Endothelial cell of umbilical vein (primary cell): ENCODE data around the gene YWHAQ. TPM values are rescaled to one million over a fixed set of nuclear protein-coding genes. Genes with fewer than 3 reads are reported as not detected.

Source experiments
- BruUV-seq: library from RNA; stranded (reverse); fragments of 400-500 nt; replicated peaks from 2 replicates; lab custom pipeline; 2021; lab: Mats Ljungman, UMichigan
- CTCF ChIA-PET: fragments of 300-600, 350-600 bp; sonication (Branson Sonifier 250); formaldehyde crosslinking; loops from one replicate; lab custom pipeline; 2021; ENCODE audit warnings: antibody characterized with exemption, inconsistent platforms; lab: Charles Lee
- POLR2A ChIA-PET: fragments of 300-600, 350-600 bp; sonication (Branson Sonifier 250); formaldehyde crosslinking; loops from one replicate; lab custom pipeline; 2021; ENCODE audit warnings: antibody characterized with exemption, inconsistent platforms; lab: Charles Lee
- DNase-seq: peaks from one replicate; pipeline ENCODE4 v3.0.0-alpha.2; 2011; ENCODE audit warnings: low read depth, low spot score
- FAIRE-seq: peaks from 2 replicates; lab custom pipeline; 2011; peaks lifted over from hg19 to GRCh38; lab: Jason Lieb, UNC
- H2AFZ ChIP-seq: 2 replicates; pipeline ENCODE4 v1.6.0; 2012; ENCODE audit warnings: low read depth, low read length, control low read depth, inconsistent platforms
- H3K27ac ChIP-seq: 2 replicates; pipeline ENCODE4 v1.5.1; 2011; ENCODE audit warnings: low read depth, mild to moderate bottlenecking, control low read depth, low read length, moderate library complexity; ENCODE audit not compliant: insufficient read depth
- H3K27me3 ChIP-seq, 2 experiments: 2 replicates each; pipeline versions ENCODE4 v1.6.0 to v1.6.1; 2011; ENCODE audit warnings: low read length in 2 of 2, mixed read lengths in 1 of 2; ENCODE audit not compliant: control insufficient read depth in 2 of 2, insufficient read depth in 2 of 2
- H3K36me3 ChIP-seq, 2 experiments: 2 replicates in 1 of 2; 3 replicates in 1 of 2; pipeline ENCODE4 v1.5.1; 2011; ENCODE audit warnings: low read length in 2 of 2, mild to moderate bottlenecking in 1 of 2, moderate library complexity in 1 of 2; ENCODE audit not compliant: control insufficient read depth in 2 of 2, insufficient read depth in 2 of 2; ENCODE audit errors: extremely low read depth in 1 of 2
- H3K4me1 ChIP-seq: 3 replicates; pipeline ENCODE4 v1.5.1; 2011; ENCODE audit warnings: mild to moderate bottlenecking, low read length; ENCODE audit not compliant: control insufficient read depth, insufficient read depth; ENCODE audit errors: extremely low read depth
- H3K4me2 ChIP-seq: 2 replicates; pipeline ENCODE4 v1.6.1; 2011; ENCODE audit warnings: low read length, control low read depth, mixed read lengths; ENCODE audit not compliant: insufficient read depth
- H3K4me3 ChIP-seq, 3 experiments: fragments of 200-600 bp in 1 of 3; sonication (generic), shearing (Covaris generic) in 1 of 3; replicated peaks in 1 of 3; 2 replicates each; pipeline ENCODE4 v1.5.1; 2011 to 2016; ENCODE audit warnings: control low read depth in 3 of 3, low read length in 3 of 3, mild to moderate bottlenecking in 2 of 3, inconsistent platforms in 1 of 3, low read depth in 1 of 3, moderate library complexity in 1 of 3; ENCODE audit not compliant: insufficient read depth in 1 of 3
- H3K79me2 ChIP-seq: 2 replicates; pipeline ENCODE4 v1.6.0; 2012; ENCODE audit warnings: low read length, inconsistent platforms; ENCODE audit not compliant: control insufficient read depth, insufficient read depth
- H3K9ac ChIP-seq: replicated peaks from 2 replicates; pipeline ENCODE3; 2011; ENCODE audit warnings: low read length, control low read depth; ENCODE audit not compliant: insufficient read depth; ENCODE audit errors: extremely low read depth
- H3K9me1 ChIP-seq: replicated peaks from 3 replicates; pipeline ENCODE4 v1.6.0; 2011; ENCODE audit warnings: mild to moderate bottlenecking, low read length; ENCODE audit not compliant: control insufficient read depth, insufficient read depth; ENCODE audit errors: extremely low read depth
- H3K9me3 ChIP-seq: replicated peaks from 2 replicates; pipeline ENCODE4 v1.5.1; 2012; ENCODE audit warnings: low read length, inconsistent platforms; ENCODE audit not compliant: control insufficient read depth, insufficient read depth
- H4K20me1 ChIP-seq: replicated peaks from 2 replicates; pipeline ENCODE3; 2011; ENCODE audit warnings: mild to moderate bottlenecking, low read length; ENCODE audit not compliant: control insufficient read depth, insufficient read depth; ENCODE audit errors: extremely low read depth
- CTCF ChIP-seq, 2 donors: IDR thresholded peaks; 1 replicate in 1 of 2; 2 replicates in 1 of 2; pipeline ENCODE4 v1.5.1; 2011; ENCODE audit warnings: low read length in 2 of 2, mild to moderate bottlenecking in 2 of 2, moderate library complexity in 2 of 2, control low read depth in 1 of 2, inconsistent platforms in 1 of 2, low read depth in 1 of 2; ENCODE audit not compliant: insufficient read depth in 1 of 2; ENCODE audit errors: extremely low read depth in 1 of 2
- EZH2 ChIP-seq: IDR thresholded peaks from 2 replicates; pipeline ENCODE4 v1.6.1; 2012; ENCODE audit warnings: borderline replicate concordance, low read depth, mild to moderate bottlenecking, moderate library complexity, low read length, inconsistent platforms; ENCODE audit not compliant: severe bottlenecking
- FOS ChIP-seq: IDR thresholded peaks from 2 replicates; pipeline ENCODE4 v1.6.1; 2011; ENCODE audit warnings: mild to moderate bottlenecking, low read length, moderate library complexity, borderline replicate concordance; ENCODE audit not compliant: insufficient read depth
- GATA2 ChIP-seq: IDR thresholded peaks from 2 replicates; pipeline ENCODE4 v1.7.0; 2011; ENCODE audit warnings: low read depth, mild to moderate bottlenecking, moderate library complexity, mixed read lengths, low read length; ENCODE audit not compliant: insufficient read length, insufficient read depth
- JUN ChIP-seq: IDR thresholded peaks from 2 replicates; pipeline ENCODE4 v1.6.1; 2011; ENCODE audit warnings: borderline replicate concordance, low read depth; ENCODE audit not compliant: insufficient read length, insufficient read depth
- MAX ChIP-seq: IDR thresholded peaks from 2 replicates; pipeline ENCODE4 v1.6.1; 2011; ENCODE audit not compliant: insufficient read depth, insufficient read length
- MYC ChIP-seq: IDR thresholded peaks from one replicate; pipeline ENCODE4 v1.6.1; 2011; ENCODE audit warnings: mild to moderate bottlenecking, low read depth, low read length
- POLR2A ChIP-seq: IDR thresholded peaks from 2 replicates; pipeline ENCODE4 v1.6.1; 2012; ENCODE audit warnings: low read depth, mild to moderate bottlenecking, control low read depth, low read length
- POLR2AphosphoS5 ChIP-seq: IDR thresholded peaks from 2 replicates; pipeline ENCODE4 v1.6.1; 2012; ENCODE audit warnings: low read depth, mild to moderate bottlenecking, control low read depth, low read length, moderate library complexity; ENCODE audit not compliant: insufficient read depth
- dilution Hi-C: fragments of 300-500 bp; cut with MboI; formaldehyde crosslinking; loops from one replicate; pipeline ENCODE4 v1.15.0; 2019; ENCODE audit warnings: low sequenced_read_pairs; ENCODE audit not compliant: extremely low pct_ligation_motif_present
- intact Hi-C: fragments of 100-400 bp; cut with micrococcal nuclease; formaldehyde crosslinking; loops from one replicate; pipeline ENCODE4 v1.10.0; 2022
- polyA plus RNA-seq, 4 experiments: library from polyadenylated mRNA; depleted of rRNA in 3 of 4; stranded (reverse) in 3 of 4; unstranded in 1 of 4; fragments of >200 nt; gene quantifications; 2 replicates each; pipeline versions ENCODE4 v1.2.1 to v1.2.3, GENCODE V29; 2011 to 2012; ENCODE audit warnings: missing spikeins in 1 of 4
- total RNA-seq: library from RNA; stranded (reverse); gene quantifications from 2 replicates; pipeline ENCODE4 v1.2.3, GENCODE V29; 2021

YWHAQ gene
- total and polyA plus RNA-seq, 2 donors (not counting 3 experiments of a cell fraction or from before 2014, with no cell fraction given): 217 to 456 TPM

GRCh38 chr2:9665898-9666297, 35.1 kb upstream of the YWHAQ start:
- Histone ChIP-seq H3K27me3 (peaks cover 0 to 2% of the 10 kb centered on the region in 2 experiments), H3K27ac (no peak overlapping the region), H3K4me3 (no peak overlapping the region), H3K9me1 (no peaks in the 10 kb centered on the region), H3K4me1 (no peaks in the 10 kb centered on the region), H2AFZ (no peak overlapping the region), H3K4me2 (no peak overlapping the region), H3K79me2 (no peaks in the 10 kb centered on the region), H3K9ac (no peak overlapping the region), H3K9me3 (no peaks in the 10 kb centered on the region), H4K20me1 (no peaks in the 10 kb centered on the region), H3K36me3 (no peaks in the 10 kb centered on the region)
- DNase-seq (no peak), FAIRE-seq (no peak)
- ChIA-PET POLR2A (no interaction called here), CTCF (interaction anchor here (1.6 to 2.2 kb wide), 2 partner anchors 9 to 10 kb away, joined by 4 to 6 read pairs; no protein-coding TSS in a partner anchor)
- BruUV-seq: no TSS peak
- TF ChIP-seq GATA2 (no peak), POLR2AphosphoS5 (no peak), FOS (no peak), MYC (no peak), EZH2 (no peak), CTCF (IDR thresholded peaks at IDR 0.05; ENCODE audit: extremely low read depth in 1 of 2, insufficient read depth in 1 of 2, low read depth in 1 of 2, low read length in 2 of 2) (no peak), JUN (no peak), MAX (no peak), POLR2A (no peak)
- dilution Hi-C loops: no loop called here
- intact Hi-C loops: no loop called here
